Activated T-helper 17 cell treated with anti-CD3 and anti-CD28 coated beads, Interleukin-2, amount 50 U/mL, for 72 hours (primary cell): ENCODE results near the gene PLCB4. TPM values are rescaled to one million over a fixed set of nuclear protein-coding genes. Genes with fewer than 3 reads are reported as not detected.

Source experiments
- ATAC-seq: fragments of 150-1000 bp; cut with Tn5 transposase; replicated peaks from 2 replicates; pipeline ENCODE4 v1.10.0; 2021; ENCODE audit warnings: mild to moderate bottlenecking, moderate library complexity
- H3K27ac Mint-ChIP-seq: one replicate; pipeline ENCODE4 v1.8.0; 2022; ENCODE audit warnings: mixed read lengths
- H3K27me3 Mint-ChIP-seq: one replicate; pipeline ENCODE4 v1.8.0; 2022; ENCODE audit warnings: mixed read lengths
- H3K36me3 Mint-ChIP-seq: one replicate; pipeline ENCODE4 v1.8.0; 2022; ENCODE audit warnings: low read depth, mild to moderate bottlenecking, mixed read lengths
- H3K4me1 Mint-ChIP-seq: one replicate; pipeline ENCODE4 v1.8.0; 2022; ENCODE audit warnings: mixed read lengths
- H3K4me3 Mint-ChIP-seq: one replicate; pipeline ENCODE4 v1.8.0; 2022; ENCODE audit warnings: mild to moderate bottlenecking, mixed read lengths
- H3K9me3 Mint-ChIP-seq: one replicate; pipeline ENCODE4 v1.8.0; 2022; ENCODE audit warnings: mixed read lengths
- total RNA-seq, 2 donors: library from RNA; stranded (reverse); gene quantifications; one replicate each; pipeline ENCODE4 v1.2.3, GENCODE V29; 2022

PLCB4 gene
- total RNA-seq, 2 donors from 2014 or later, result not detected

DNA sequence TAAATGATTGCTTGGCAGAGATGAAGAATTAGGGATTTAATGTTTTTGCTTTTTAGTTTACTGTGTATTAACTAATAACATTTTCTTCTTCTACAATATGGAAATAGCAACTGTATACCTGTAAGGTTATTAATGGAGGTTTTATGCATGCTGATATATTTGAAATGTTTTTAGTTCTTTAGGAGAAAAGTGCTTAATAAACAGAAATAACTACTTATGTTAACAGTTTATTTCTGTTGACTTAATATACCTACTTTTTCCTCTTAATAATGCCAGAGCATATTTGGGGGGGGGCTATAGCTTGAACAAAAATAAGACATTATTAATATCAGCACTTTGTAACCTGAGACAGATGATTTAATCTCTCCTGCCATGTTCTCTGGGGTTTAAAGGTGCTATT is 33.6 kb downstream of the PLCB4 start:
- H3K9me3 Mint-ChIP-seq, result peaks cover 3% of the 10 kb centered on the region
- no peak overlapping the region for H3K27ac Mint-ChIP-seq
- no peak overlapping the region for H3K4me3 Mint-ChIP-seq
- no peaks in the 10 kb centered on the region for H3K36me3 Mint-ChIP-seq
- peaks cover 3% of the 10 kb centered on the region for H3K27me3 Mint-ChIP-seq
- ATAC-seq, result no peak
- H3K4me1 Mint-ChIP-seq, result no peaks in the 10 kb centered on the region

DNA sequence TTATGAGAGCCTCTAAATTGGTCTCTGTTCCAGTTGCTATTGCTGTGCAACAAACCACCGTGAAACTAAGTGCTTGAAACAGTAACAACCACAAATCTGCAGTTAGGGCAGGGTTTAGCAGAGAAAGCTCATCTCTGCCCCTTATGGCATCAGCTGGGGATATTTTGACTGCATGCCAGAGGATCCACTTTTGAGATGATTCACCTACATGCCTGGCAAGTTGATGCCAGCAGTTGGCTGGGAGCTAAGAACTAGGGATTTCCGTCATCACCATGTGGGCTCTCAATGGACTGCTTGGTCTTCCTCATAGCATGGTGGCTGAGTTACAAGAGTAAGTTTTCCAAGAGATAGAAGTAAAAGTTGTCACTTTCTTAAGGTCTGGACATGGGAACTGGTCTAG is 35.1 kb downstream of the PLCB4 start:
- Mint-ChIP-seq H3K27ac (no peak overlapping the region), H3K36me3 (no peaks in the 10 kb centered on the region), H3K27me3 (no peaks in the 10 kb centered on the region), H3K4me1 (no peaks in the 10 kb centered on the region), H3K9me3 (peaks cover 3% of the 10 kb centered on the region), H3K4me3 (no peak overlapping the region)
- ATAC-seq, result no peak

DNA sequence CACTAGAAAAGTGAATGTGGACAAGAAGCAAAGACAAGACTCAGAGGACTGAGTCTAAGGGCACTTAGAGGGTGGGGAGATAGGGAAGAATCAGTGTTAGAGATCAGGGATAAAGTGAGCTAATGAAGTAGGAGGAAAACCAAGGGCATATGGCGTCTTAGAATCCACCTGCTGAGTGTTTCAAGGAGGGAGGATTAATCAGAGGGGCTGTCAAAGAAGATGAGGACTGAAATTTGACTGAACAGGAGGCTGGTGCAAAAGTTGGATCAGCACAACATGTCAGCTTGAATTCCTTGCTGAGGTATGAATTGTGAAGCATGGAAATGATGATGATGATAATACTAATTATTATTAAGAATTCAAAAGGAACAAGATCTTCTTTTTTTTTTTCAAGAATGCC is 39.4 kb downstream of the PLCB4 start:
- Mint-ChIP-seq H3K4me1 (no peaks in the 10 kb centered on the region), H3K4me3 (no peak overlapping the region), H3K27ac (no peak overlapping the region), H3K9me3 (no peaks in the 10 kb centered on the region), H3K36me3 (no peaks in the 10 kb centered on the region), H3K27me3 (no peaks in the 10 kb centered on the region)
- ATAC-seq, result no peak

DNA sequence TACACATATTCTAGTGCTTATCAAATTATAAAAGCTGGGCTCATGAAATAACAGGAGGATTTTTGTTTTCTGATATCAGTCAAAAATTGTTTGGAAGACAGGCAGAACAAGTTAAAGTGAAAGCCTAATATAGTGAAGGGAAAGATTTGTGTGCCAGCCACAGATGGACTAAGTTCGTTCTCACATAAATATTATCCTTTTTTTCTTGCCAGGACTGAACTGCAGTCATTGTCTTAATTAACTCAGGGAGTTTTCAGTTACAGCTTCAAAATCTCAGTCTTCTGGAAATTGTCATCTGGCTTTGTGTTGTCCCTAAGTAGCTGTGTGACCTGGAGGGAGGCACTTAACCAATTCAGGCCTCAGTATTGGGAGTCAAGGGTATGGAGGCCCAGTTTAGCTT is 40.7 kb downstream of the PLCB4 start:
- no peaks in the 10 kb centered on the region for H3K27me3 Mint-ChIP-seq
- no peak overlapping the region for H3K4me3 Mint-ChIP-seq
- H3K27ac Mint-ChIP-seq, result no peak overlapping the region
- no peak for ATAC-seq
- H3K9me3 Mint-ChIP-seq, result no peaks in the 10 kb centered on the region
- H3K4me1 Mint-ChIP-seq, result no peaks in the 10 kb centered on the region
- no peaks in the 10 kb centered on the region for H3K36me3 Mint-ChIP-seq

DNA sequence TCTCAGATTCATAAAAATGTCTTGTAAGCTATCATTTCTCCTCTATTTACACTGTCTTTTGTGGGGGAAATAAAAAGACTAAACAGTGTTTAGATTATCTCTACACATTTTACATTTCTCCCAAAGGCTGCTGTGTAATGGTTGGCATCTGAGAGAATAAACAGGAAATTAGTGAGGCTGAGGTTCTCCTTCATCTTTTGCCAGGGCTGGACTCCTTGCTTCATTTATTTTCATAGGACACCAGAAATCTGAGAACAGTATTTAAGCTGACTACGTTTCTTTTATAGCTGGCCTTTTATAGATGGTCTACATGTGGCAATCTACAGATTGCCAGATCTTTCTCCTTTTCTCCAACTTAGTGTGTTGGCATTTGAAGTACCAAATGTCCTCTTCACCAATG is 41.5 kb downstream of the PLCB4 start:
- no peak overlapping the region for H3K4me3 Mint-ChIP-seq

DNA sequence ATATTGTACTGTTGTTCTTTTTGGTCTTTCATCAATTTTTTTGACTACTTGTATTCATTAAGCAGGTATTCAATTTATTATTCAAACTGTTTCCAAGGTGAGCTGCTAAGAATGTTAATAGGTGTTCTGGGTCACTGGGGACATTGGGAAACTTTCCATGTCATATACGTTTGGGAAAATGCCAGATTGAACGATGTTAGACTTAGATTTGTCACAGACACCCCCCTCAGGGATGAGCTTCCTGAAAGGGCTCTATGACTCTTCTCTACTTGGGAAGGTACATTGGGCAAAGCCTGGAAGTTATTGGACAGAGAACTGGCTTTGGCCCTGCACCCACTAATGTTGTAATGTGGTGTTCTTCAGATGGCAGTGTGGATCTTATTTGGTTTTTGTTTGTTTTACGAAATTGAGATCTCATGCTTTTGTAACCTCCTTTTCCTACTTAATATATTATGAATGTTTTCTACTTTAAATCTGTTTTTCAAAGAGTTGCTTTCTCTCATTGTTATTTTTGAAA is 42.1 kb downstream of the PLCB4 start:
- H3K36me3 Mint-ChIP-seq, result no peaks in the 10 kb centered on the region
- H3K27me3 Mint-ChIP-seq, result no peaks in the 10 kb centered on the region
- no peak overlapping the region for H3K4me3 Mint-ChIP-seq
- no peaks in the 10 kb centered on the region for H3K9me3 Mint-ChIP-seq
- ATAC-seq, result no peak
- H3K27ac Mint-ChIP-seq, result no peak overlapping the region
- H3K4me1 Mint-ChIP-seq, result no peaks in the 10 kb centered on the region

More for the DNA sequence above, 41.5 kb downstream of the PLCB4 start:
- no peaks in the 10 kb centered on the region for H3K9me3 Mint-ChIP-seq
- no peaks in the 10 kb centered on the region for H3K27me3 Mint-ChIP-seq
- ATAC-seq, result no peak
- no peaks in the 10 kb centered on the region for H3K4me1 Mint-ChIP-seq
- H3K27ac Mint-ChIP-seq, result no peak overlapping the region
- no peaks in the 10 kb centered on the region for H3K36me3 Mint-ChIP-seq

DNA sequence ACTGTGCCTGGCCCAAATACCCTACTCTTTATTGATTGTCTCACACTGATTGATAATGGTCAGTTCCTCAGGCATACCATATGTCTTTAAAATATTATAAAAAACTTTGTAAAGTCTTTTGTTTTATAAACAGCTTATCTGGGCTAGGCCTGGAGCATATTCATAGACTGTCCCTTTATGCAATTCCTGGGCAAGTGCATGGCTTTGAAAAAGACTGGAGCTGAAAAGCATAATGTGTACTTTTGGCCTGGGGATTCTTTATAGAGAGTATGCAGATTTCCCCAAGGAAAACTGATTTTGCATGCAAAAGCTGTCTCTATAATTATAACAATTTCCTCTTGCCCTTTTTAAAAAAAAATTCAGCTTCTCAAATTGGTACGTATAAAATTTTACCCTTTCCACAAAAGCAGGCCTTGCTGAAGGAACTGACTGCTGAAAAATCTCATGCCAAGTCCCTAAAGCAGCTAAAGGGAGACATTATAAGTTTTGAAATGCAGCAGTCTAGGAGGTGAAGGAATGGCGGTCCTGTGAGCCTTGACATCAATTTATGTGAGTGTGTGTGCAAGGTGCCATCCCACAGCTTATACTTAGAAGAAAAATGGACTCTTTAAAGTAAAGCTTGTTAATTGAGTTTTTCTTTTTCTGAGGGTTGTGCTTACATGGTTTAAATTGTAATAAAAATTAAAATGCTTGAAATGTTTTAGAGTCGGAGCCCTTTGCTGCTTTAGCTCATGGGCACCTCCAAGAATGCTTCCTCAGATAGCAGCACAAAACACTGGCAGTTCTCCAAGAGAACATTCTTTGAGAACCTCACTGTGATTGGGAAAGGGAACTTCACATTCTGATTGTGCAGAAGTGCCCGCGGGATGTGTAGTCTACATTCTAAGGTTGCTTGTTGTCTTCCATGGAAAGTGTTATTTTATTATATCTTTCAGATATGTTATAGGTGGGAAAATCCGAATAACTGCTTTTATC is 43.9 kb downstream of the PLCB4 start:
- Mint-ChIP-seq H3K36me3 (no peaks in the 10 kb centered on the region), H3K27ac (no peak overlapping the region), H3K4me3 (no peak overlapping the region), H3K4me1 (no peaks in the 10 kb centered on the region), H3K9me3 (no peaks in the 10 kb centered on the region), H3K27me3 (no peaks in the 10 kb centered on the region)
- no peak for ATAC-seq

DNA sequence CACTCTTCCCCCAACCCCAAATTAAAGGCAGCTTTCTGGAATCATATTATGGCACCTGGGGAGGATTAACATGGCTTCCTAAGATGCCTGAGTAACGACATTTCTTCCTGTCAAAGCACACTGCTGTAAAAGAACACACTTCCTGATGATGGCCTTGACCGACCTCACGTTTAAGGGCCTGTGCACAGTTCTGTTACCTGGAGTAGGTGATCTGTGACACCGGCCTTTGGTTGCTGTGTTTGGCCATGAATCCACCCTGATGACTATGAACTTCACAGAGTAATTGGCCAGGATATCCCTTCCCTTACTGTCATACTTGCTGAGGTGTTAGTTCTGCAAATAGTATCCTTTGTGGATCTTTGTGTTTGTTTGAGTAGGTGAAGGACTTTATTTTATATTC is 45.8 kb downstream of the PLCB4 start:
- Mint-ChIP-seq H3K4me1 (no peaks in the 10 kb centered on the region), H3K27me3 (no peaks in the 10 kb centered on the region), H3K27ac (no peak overlapping the region), H3K4me3 (no peak overlapping the region), H3K9me3 (no peaks in the 10 kb centered on the region), H3K36me3 (no peaks in the 10 kb centered on the region)
- no peak for ATAC-seq

DNA sequence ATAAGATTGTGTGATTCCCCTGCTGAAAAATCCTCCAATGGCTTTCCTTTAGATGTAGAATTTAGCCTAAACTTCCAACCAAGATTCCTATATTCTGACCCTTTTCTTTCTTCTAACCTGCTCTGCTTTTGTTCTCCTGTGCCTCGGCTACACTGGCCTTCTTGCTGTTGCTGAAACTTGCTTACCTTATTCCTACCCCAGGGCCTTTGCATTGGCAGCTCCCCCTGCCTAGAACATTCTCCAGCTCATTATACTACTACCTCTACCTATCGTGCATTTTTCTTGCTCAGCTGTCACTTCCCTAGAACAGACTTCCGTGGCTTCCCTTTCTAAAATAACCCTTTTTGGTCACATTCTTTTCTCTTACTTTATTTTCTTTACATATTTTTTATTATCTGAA is 48.7 kb downstream of the PLCB4 start:
- Mint-ChIP-seq H3K9me3 (peaks cover 4% of the 10 kb centered on the region), H3K27ac (no peak overlapping the region), H3K36me3 (no peaks in the 10 kb centered on the region), H3K4me3 (no peak overlapping the region), H3K27me3 (no peaks in the 10 kb centered on the region), H3K4me1 (no peaks in the 10 kb centered on the region)
- ATAC-seq, result no peak

DNA sequence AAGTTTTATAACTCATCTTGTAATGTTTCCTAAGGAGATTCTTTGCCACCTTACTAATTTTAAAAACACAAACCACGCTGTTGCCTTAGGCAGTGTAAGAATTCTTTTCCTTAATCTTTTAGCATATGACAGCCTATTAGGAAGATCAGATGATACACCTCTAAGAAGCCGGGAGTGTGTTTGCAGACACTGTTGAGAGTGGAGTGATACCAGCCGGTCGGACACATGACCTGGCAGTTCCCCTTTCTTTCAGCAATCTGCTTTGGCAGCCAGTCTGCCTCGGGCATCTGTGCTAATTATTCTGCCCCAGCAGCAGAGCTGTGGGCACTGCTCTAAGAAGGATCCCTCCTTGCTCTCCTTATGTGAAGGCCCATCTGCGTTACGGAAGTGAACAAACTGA is 50.9 kb downstream of the PLCB4 start:
- no peak overlapping the region for H3K27ac Mint-ChIP-seq
- H3K9me3 Mint-ChIP-seq, result peaks cover 4% of the 10 kb centered on the region
- no peaks in the 10 kb centered on the region for H3K4me1 Mint-ChIP-seq
- no peaks in the 10 kb centered on the region for H3K27me3 Mint-ChIP-seq
- no peak for ATAC-seq
- H3K36me3 Mint-ChIP-seq, result no peaks in the 10 kb centered on the region
- H3K4me3 Mint-ChIP-seq, result no peak overlapping the region

DNA sequence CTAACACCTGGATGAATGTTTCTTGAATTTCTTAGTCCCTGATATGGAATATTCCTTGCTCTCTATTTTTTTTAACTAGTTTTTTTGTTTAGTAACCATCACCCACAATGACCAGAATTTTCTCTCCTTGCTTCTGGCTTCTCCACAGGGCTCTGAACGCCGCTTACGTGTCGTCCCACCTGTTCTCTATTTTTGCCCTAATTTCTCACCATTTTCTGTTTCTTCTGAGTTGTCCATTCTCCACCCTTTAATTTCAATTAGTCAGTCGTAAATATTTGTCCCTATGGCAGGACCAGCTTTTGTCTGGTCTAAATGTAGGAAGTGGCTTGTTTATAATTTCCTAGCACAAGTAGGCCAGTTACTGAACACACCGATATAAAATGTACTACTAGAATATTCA is 52.3 kb downstream of the PLCB4 start:
- Mint-ChIP-seq H3K27ac (no peak overlapping the region), H3K27me3 (no peaks in the 10 kb centered on the region), H3K36me3 (no peaks in the 10 kb centered on the region), H3K4me3 (no peak overlapping the region), H3K4me1 (no peaks in the 10 kb centered on the region), H3K9me3 (peaks cover 4% of the 10 kb centered on the region)
- ATAC-seq, result no peak

DNA sequence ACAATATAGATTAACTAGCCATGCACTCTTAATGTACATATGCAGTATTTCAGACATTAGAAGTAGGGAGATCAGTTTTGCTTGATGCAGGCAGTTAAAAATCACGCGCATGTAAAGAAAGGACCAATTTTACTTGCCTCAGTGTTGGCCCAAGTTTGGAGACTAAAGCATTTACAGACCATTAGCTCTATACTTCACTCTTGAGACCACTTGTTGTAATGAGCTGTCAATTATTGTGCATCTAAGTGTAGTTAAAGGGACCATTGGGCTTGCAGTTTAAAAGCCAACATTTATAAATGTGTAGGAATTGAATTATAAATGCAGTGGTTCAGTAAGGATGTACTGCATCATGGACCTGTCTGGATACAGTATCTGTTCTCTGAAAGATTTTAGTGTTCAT is 53.7 kb downstream of the PLCB4 start:
- Mint-ChIP-seq H3K27ac (no peak overlapping the region), H3K27me3 (no peaks in the 10 kb centered on the region), H3K4me3 (no peak overlapping the region), H3K9me3 (peaks cover 4% of the 10 kb centered on the region), H3K4me1 (no peaks in the 10 kb centered on the region), H3K36me3 (no peaks in the 10 kb centered on the region)
- no peak for ATAC-seq

DNA sequence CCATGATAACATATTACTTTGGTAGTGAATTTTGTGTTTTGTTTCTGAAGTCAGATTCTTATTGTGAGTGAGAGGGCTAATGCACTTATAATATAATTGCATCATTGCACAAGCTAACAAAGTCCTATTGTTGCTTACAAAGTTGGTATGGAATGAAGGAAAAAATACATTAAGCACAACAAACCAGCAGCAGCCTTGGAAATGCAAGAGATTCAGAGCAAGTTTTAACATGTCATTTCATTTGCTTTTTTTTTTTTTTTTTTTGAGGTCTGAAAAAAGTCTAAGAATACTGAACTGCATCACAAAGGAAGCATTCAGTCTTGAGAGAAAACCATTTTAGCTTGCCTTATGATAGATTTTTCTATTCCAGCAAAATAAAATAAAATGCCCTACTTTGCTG is 57.6 kb downstream of the PLCB4 start:
- Mint-ChIP-seq H3K27ac (no peak overlapping the region), H3K4me1 (no peaks in the 10 kb centered on the region), H3K36me3 (no peaks in the 10 kb centered on the region)

DNA sequence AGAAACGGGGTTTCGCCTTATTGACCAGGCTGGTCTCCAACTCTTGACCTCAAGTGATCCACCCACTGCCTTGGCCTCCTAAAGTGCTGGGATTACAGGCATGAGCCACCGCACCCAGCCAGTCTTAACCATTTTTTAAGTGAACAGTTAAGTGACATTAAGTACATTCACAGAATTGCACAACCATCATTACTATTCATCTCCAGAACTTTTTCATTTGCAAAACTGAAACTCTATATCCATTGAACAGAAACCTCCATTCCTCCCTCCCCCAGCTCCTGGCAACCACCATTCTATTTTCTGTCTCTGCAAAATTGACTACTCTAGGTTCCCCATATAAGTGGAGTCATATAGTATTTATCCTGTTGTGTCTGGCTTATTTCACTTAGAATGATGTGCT is 59.7 kb downstream of the PLCB4 start:
- no peaks in the 10 kb centered on the region for H3K27me3 Mint-ChIP-seq
- peaks cover 17% of the 10 kb centered on the region for H3K9me3 Mint-ChIP-seq
- ATAC-seq, result no peak
- no peaks in the 10 kb centered on the region for H3K36me3 Mint-ChIP-seq
- H3K4me3 Mint-ChIP-seq, result no peak overlapping the region
- no peak overlapping the region for H3K27ac Mint-ChIP-seq
- no peaks in the 10 kb centered on the region for H3K4me1 Mint-ChIP-seq

More for the DNA sequence above, 57.6 kb downstream of the PLCB4 start:
- peaks cover 17% of the 10 kb centered on the region for H3K9me3 Mint-ChIP-seq
- no peak overlapping the region for H3K4me3 Mint-ChIP-seq
- no peaks in the 10 kb centered on the region for H3K27me3 Mint-ChIP-seq
- no peak for ATAC-seq

DNA sequence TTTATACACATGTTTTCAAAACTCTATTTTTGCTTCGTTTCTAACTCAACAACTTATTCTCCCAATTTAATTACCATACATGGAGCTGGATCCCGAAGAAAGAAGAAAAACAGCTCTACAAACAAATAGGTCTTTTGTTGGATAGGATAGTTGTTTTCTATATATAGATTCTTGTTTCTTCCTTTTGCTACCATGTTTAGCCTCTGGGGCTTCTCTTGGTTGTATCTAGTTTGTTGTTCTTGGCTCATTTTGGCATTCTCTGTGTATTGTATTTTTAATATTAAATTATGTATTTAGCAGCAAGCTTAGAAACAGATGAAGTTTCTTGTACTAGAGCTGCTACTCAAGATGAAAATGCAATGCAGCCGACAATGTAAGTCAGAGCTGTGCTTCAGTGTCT is 60.9 kb downstream of the PLCB4 start:
- no peak overlapping the region for H3K27ac Mint-ChIP-seq
- no peak for ATAC-seq
- H3K4me3 Mint-ChIP-seq, result no peak overlapping the region
- peaks cover 21% of the 10 kb centered on the region for H3K9me3 Mint-ChIP-seq
- H3K27me3 Mint-ChIP-seq, result no peaks in the 10 kb centered on the region
- H3K4me1 Mint-ChIP-seq, result no peaks in the 10 kb centered on the region
- H3K36me3 Mint-ChIP-seq, result no peaks in the 10 kb centered on the region
